CD4-positive, alpha-beta T cell treated with Interleukin-15 for 1 hour (primary cell): ENCODE measurements around the gene SPTSSB.
A peak's percentile ranks its signal among the peaks of the same experiment; 100 is the strongest.

Experiments
- DNase-seq: peaks from one replicate; pipeline ENCODE4 v3.0.0-alpha.2; 2020

Gene SPTSSB

DNA sequence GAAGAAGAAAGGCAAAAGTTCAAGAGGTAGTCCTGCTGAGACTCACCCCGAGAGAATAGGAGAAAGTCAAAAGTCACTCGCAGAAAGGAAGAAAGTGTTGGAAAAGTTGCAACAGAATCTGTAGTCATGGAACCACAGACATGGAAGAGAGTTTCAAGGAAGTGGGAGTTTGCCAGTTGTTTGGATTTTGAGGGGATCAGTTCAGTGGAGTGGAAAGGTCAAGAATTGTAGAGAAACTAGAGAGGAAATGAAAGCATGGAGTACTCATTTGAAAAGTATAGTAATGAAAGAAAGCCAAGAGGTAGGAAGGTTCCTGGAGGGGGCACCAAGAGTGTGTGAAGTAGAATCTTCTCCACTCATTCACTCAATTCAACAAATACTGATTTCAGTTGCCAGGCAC, 34.7 kb downstream of the SPTSSB start:
- no peak for DNase-seq

DNA sequence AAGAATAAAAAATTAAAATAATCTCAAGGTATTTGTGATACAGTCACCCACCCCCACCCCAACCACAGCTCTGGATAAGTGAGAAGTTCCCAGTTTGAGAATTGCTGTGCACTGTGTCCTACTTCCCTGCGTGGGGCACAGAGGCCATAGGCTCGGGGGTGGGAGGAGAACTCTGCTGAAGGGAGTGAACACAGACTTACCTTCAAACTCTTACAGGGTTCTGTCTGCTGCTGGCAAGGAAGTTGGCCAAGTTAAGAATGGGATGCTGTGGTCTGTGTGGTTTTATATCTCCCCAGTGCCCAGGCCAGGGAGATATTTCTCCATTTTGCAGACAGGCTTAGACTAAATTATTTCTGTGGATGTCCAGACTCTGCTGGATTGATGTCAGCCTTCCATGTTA, 37.6 kb downstream of the SPTSSB start:
- DNase-seq, result no peak

DNA sequence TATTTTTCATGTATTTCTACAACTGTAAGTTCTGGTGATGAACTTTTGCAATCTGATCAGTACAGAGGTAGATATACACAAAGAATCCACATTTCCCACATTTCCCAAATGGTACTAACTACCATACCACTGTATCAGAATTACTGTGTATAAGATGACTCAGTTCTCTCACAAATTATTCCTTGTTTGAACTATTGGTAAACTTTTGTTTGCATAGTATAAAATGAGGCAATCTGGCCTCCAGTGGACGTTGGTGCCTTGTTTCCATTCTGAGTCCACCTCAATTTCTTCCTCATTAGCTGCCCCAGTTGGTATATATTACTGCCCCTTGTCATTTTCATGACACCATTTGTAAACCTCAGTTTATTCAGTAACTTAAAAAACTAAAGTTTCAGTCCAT, 38.5 kb downstream of the SPTSSB start:
- no peak for DNase-seq

GRCh38 chr3:161325059-161325458, 46.3 kb downstream of the SPTSSB start:
- DNase-seq, result no peak

- DNase-seq, result no peak
Measured at GRCh38 chr3:161323926-161324621, 47.2 kb downstream of the SPTSSB start.

GRCh38 chr3:161322781-161323568, 48.3 kb downstream of the SPTSSB start:
- DNase-seq, result no peak

GRCh38 chr3:161320837-161321236, 50.5 kb downstream of the SPTSSB start:
- DNase-seq, result no peak

DNA sequence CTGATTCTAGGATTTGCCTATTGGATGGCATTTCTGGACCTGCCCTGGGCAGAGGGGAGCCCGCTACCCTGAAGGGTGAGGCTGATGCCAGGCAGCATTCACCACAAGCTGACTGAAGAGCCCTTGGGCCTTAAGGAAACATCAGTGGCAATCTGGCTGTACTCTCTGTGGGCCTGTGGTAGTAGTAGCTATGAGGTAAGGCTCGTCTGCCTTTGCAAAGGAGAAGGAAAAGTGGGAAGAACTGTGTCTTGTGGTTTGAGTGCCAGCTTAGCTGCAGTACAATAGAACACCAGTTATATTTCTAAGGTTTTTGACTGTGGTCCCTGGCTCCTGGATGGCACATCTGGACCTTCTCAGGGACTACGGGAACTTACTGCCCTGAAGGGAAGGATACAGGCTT, 51.5 kb downstream of the SPTSSB start:
- no peak for DNase-seq

GRCh38 chr3:161317077-161317476, 54.2 kb downstream of the SPTSSB start:
- no peak for DNase-seq

GRCh38 chr3:161316006-161316689, 55.2 kb downstream of the SPTSSB start:
- no peak for DNase-seq

- DNase-seq, result no peak
Measured at GRCh38 chr3:161314836-161315395, 56.4 kb downstream of the SPTSSB start.

DNA sequence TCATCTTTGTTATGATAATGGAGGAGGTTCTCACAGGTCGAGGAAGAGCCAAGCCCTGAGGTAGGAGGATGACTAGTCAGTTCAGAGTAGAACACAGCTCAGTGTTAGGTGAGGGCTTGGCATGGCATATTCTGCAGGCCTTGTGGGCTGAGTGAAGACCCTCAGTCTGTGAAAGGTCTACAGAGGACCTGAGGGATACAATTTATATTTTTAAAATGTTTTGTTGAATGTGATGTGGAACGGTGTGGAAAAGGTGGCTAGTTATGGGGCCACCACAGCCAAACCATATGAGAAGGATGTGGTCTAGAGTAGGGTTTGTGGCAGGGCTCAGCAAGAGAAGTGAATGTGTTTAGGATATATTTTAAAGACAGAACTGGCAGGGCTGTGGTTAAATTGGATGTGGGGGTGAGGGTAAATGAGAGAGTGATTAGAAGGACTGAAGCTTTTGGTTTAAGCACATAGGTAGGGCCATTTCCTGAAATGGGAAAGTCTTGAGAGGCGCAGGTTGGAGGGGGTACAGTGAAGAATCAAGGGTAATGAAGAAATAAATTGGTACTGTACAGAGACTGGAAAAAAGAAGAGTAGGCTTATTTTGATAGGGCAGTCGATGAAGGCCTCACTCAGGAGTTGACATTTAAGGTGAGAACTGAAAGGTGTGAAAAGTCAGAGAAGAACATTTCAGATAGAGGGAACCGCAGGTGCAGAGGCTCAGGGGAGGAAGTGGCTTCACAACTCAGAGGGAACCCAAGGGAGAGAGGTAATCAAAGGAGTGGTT, 60.5 kb downstream of the SPTSSB start:
- peak; percentile 31 for DNase-seq

- no peak for DNase-seq
Measured at GRCh38 chr3:161305095-161305991, 66.0 kb downstream of the SPTSSB start.

DNA sequence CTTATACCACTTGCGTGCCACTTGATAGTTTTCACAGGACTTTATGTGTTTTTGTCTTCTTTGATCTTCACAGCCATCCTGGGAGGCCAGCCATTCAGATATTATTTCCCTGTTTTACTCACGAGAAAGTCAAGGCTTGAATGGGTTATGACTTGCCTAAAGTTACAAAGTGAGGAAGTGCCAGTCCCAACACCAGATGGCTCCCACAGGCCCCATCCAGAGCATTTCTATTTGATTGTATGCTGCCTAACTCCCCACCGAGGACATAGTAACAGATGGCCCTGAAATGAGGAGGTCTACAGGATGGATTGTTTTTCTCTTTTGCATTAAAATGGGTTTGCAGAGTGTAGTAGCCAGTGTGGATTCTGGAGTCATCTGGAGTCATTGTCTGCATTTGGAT, 74.5 kb downstream of the SPTSSB start:
- no peak for DNase-seq

GRCh38 chr3:161295325-161295724, 76.0 kb downstream of the SPTSSB start:
- no peak for DNase-seq
